Vagina (tissue), 2 donors: ENCODE results near the gene MILR1. TPM values are rescaled to one million over a fixed set of nuclear protein-coding genes. Genes with fewer than 3 reads are reported as not detected.

Source experiments
- DNase-seq, 2 donors: peaks; one replicate each; pipeline ENCODE4 v3.0.0-alpha.2; 2017; ENCODE audit errors: extremely low spot score in 2 of 2
- H3K27ac ChIP-seq: fragments of 200-600 bp; sonication (generic); one replicate; pipeline ENCODE4 v1.5.1; 2019
- H3K27me3 ChIP-seq: fragments of 200-600 bp; sonication (generic); one replicate; pipeline ENCODE4 v1.5.1; 2019
- H3K36me3 ChIP-seq, 2 donors: fragments of 200-600 bp; sonication (generic); one replicate each; pipeline ENCODE4 v1.5.1; 2017 to 2019
- H3K4me1 ChIP-seq: fragments of 200-600 bp; sonication (generic); one replicate; pipeline ENCODE4 v1.5.1; 2019
- H3K4me3 ChIP-seq, 2 donors: fragments of 200-600 bp; sonication (generic); 1 replicate in 1 of 2; 2 replicates in 1 of 2; pipeline ENCODE4 v1.5.1; 2016 to 2019
- H3K9me3 ChIP-seq: fragments of 200-600 bp; sonication (generic); one replicate; pipeline ENCODE4 v1.5.1; 2019
- POLR2A ChIP-seq, 2 donors: fragments of 450-650 bp; IDR thresholded peaks; one replicate each; pipeline ENCODE4 v1.6.1; 2017; ENCODE audit warnings: antibody characterized with exemption in 2 of 2, mild to moderate bottlenecking in 2 of 2, moderate library complexity in 2 of 2
- POLR2AphosphoS5 ChIP-seq, 2 donors: sonication (generic); formaldehyde crosslinking; IDR thresholded peaks; one replicate each; pipeline ENCODE4 v1.9.0; 2017; ENCODE audit warnings: antibody characterized with exemption in 2 of 2, mild to moderate bottlenecking in 2 of 2, low read depth in 1 of 2; ENCODE audit not compliant: insufficient read depth in 1 of 2
- intact Hi-C: fragments of 100-400 bp; cut with DNase I; formaldehyde crosslinking; loops from one replicate; pipeline ENCODE4 v1.15.1; 2023
- total RNA-seq: library from RNA; depleted of rRNA; stranded (reverse); fragments of >200 nt; gene quantifications from one replicate; pipeline ENCODE4 v1.2.3, GENCODE V29; 2016
- TF ChIP-seq, protein P1 (sequence below), 3 experiments: fragments of 450-650 bp in 2 of 3; fragments of 200-600 bp in 1 of 3; sonication (generic) in 1 of 3; IDR thresholded peaks; one replicate each; pipeline ENCODE4 v1.5.1; 2017 to 2019; ENCODE audit warnings: antibody characterized with exemption in 3 of 3, mild to moderate bottlenecking in 2 of 3, moderate library complexity in 2 of 3

The MILR1 gene
- total RNA-seq, 1 donor from 2014 or later, result 11.0 TPM

DNA sequence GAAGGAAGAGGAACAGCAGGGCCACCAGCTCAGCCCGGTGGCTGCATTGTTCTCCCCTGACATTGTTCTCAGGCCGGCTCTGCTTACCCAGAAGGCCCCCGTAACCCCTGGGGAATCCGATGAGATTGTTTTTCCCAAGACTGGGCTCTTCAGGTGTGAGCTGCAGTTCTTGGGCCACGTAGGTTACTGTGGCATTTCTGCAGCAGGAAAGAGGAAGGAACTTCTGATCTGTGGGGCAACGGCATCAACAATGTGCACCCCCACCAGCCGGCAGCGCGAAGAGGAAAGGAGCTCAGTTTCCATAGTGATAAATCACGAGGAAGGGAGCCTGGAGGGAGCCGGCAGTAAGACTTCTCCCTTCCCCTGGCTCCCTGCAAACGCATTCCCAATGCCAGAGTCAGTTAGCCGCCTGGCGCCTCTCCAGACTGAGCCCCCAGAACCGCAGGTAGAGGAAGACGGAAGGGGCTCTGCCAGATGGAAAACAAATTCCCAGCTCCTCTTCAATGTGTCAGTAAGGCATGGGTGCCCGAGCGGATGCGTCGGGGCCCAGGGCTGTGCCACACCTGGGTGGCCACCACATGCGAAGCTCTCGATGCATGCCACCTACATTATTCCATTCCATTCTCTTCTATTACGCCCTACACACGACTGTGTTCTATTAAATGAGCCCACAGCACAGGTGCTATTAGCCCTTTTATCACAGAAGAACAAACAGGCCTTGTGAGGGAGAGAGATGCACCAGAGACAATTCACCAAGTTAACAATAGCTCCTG lies 36.7 kb upstream of the MILR1 start:
- Histone ChIP-seq H3K9me3 (no peaks in the 10 kb centered on the region), H3K4me1 (peaks cover 5% of the 10 kb centered on the region), H3K27me3 (no peaks in the 10 kb centered on the region), H3K27ac (no peak overlapping the region), H3K36me3 (no peaks in the 10 kb centered on the region), H3K4me3 (peak overlapping the region in 1 of 2 donors; percentile 21)
- TF ChIP-seq POLR2A (IDR thresholded peaks at IDR 0.05) (no peak), POLR2AphosphoS5 (IDR thresholded peaks at IDR 0.05; ENCODE audit: insufficient read depth in 1 of 2, low read depth in 1 of 2) (peak in 1 of 2 donors; percentile 37)
- TF ChIP-seq, protein P1, sequence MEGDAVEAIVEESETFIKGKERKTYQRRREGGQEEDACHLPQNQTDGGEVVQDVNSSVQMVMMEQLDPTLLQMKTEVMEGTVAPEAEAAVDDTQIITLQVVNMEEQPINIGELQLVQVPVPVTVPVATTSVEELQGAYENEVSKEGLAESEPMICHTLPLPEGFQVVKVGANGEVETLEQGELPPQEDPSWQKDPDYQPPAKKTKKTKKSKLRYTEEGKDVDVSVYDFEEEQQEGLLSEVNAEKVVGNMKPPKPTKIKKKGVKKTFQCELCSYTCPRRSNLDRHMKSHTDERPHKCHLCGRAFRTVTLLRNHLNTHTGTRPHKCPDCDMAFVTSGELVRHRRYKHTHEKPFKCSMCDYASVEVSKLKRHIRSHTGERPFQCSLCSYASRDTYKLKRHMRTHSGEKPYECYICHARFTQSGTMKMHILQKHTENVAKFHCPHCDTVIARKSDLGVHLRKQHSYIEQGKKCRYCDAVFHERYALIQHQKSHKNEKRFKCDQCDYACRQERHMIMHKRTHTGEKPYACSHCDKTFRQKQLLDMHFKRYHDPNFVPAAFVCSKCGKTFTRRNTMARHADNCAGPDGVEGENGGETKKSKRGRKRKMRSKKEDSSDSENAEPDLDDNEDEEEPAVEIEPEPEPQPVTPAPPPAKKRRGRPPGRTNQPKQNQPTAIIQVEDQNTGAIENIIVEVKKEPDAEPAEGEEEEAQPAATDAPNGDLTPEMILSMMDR (IDR thresholded peaks at IDR 0.05), result no peak
- DNase-seq, result no peak
- intact Hi-C loops, result no loop called here

- Histone ChIP-seq H3K27ac (no peak overlapping the region), H3K27me3 (no peaks in the 10 kb centered on the region), H3K4me3 (no peak overlapping the region), H3K36me3 (no peaks in the 10 kb centered on the region), H3K9me3 (no peaks in the 10 kb centered on the region), H3K4me1 (peaks cover 5% of the 10 kb centered on the region)
- intact Hi-C loops, result no loop called here
- DNase-seq, result no peak
- TF ChIP-seq, protein P1 (IDR thresholded peaks at IDR 0.05), result no peak
- TF ChIP-seq POLR2A (IDR thresholded peaks at IDR 0.05) (no peak), POLR2AphosphoS5 (IDR thresholded peaks at IDR 0.05; ENCODE audit: insufficient read depth in 1 of 2, low read depth in 1 of 2) (no peak)
Measured at GRCh38 chr17:64412944-64413381, 36.0 kb upstream of the MILR1 start.

GRCh38 chr17:64413513-64413912 lies 35.4 kb upstream of the MILR1 start:
- Histone ChIP-seq H3K4me3 (no peak overlapping the region), H3K27me3 (no peaks in the 10 kb centered on the region), H3K4me1 (peaks cover 10% of the 10 kb centered on the region), H3K36me3 (no peaks in the 10 kb centered on the region), H3K9me3 (no peaks in the 10 kb centered on the region), H3K27ac (no peak overlapping the region)
- intact Hi-C loops, result no loop called here
- TF ChIP-seq, protein P1 (IDR thresholded peaks at IDR 0.05), result no peak
- no peak for TF ChIP-seq POLR2A (IDR thresholded peaks at IDR 0.05)
- DNase-seq, result no peak

GRCh38 chr17:64418506-64419339 lies 30.2 kb upstream of the MILR1 start:
- peaks cover 5% of the 10 kb centered on the region for H3K4me1 ChIP-seq
- intact Hi-C loops, result no loop called here
- no peak overlapping the region for H3K4me3 ChIP-seq
- H3K36me3 ChIP-seq, result no peaks in the 10 kb centered on the region
- H3K27ac ChIP-seq, result no peak overlapping the region
- no peaks in the 10 kb centered on the region for H3K9me3 ChIP-seq
- no peak for TF ChIP-seq POLR2AphosphoS5 (IDR thresholded peaks at IDR 0.05; ENCODE audit: insufficient read depth in 1 of 2, low read depth in 1 of 2)
- TF ChIP-seq, protein P1 (IDR thresholded peaks at IDR 0.05), result peak; percentile 59 to 79 (median 72)
- H3K27me3 ChIP-seq, result no peaks in the 10 kb centered on the region
- no peak for DNase-seq
